ENCODE results near the gene SLC36A3. TPM values are rescaled to one million over a fixed set of nuclear protein-coding genes. Genes with fewer than 3 reads are reported as not detected.
A peak's percentile ranks its signal among the peaks of the same experiment; 100 is the strongest.
"Not testable (repeated sequence)": the region's sequence is repeated elsewhere in the genome, so short reads cannot be mapped to it uniquely, and the experiment has no call there.

Gene SLC36A3
- total and polyA plus RNA-seq, 7 donors = not detected

DNA sequence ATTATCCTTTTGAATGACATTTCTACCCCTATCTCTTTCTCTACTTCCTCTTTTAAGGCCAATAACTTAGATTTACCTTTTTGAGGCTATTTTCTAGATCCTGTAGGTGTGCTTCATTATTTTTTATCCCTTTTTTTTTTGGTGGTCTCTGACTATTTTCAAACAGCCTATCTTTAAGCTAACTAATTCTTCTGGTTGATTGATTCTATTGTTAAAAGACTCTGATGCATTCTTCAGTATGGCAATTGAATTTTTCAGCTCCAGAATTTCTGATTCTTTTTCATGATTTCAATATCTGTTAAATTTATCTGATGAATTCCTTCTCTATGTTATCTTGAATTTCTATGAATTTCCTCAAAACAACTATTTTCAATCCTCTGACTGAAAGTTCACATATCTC lies 7.4 kb upstream of the SLC36A3 start:
- Histone ChIP-seq H3K27ac (no peak overlapping the region), H3K4me1 (no peaks in the 10 kb centered on the region), H3K36me3 (no peaks in the 10 kb centered on the region), H3K27me3 (no peaks in the 10 kb centered on the region), H3K4me3 (no peak overlapping the region), H3K9me3 (peaks cover 0 to 2% (median 0%) of the 10 kb centered on the region in 4 donors)
- no peak for TF ChIP-seq POLR2A (IDR thresholded peaks at IDR 0.05)
- TF ChIP-seq EP300 (IDR thresholded peaks at IDR 0.05) = no peak
- no peak for TF ChIP-seq POLR2AphosphoS5 (IDR thresholded peaks at IDR 0.05)
- TF ChIP-seq, protein P1, sequence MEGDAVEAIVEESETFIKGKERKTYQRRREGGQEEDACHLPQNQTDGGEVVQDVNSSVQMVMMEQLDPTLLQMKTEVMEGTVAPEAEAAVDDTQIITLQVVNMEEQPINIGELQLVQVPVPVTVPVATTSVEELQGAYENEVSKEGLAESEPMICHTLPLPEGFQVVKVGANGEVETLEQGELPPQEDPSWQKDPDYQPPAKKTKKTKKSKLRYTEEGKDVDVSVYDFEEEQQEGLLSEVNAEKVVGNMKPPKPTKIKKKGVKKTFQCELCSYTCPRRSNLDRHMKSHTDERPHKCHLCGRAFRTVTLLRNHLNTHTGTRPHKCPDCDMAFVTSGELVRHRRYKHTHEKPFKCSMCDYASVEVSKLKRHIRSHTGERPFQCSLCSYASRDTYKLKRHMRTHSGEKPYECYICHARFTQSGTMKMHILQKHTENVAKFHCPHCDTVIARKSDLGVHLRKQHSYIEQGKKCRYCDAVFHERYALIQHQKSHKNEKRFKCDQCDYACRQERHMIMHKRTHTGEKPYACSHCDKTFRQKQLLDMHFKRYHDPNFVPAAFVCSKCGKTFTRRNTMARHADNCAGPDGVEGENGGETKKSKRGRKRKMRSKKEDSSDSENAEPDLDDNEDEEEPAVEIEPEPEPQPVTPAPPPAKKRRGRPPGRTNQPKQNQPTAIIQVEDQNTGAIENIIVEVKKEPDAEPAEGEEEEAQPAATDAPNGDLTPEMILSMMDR (IDR thresholded peaks at IDR 0.05) = no peak
- DNase-seq = no peak
- intact Hi-C loops (cut with DNase I) = loop anchor here (10.0 kb wide), 1 partner anchor 186 kb away; no protein-coding TSS in a partner anchor

DNA sequence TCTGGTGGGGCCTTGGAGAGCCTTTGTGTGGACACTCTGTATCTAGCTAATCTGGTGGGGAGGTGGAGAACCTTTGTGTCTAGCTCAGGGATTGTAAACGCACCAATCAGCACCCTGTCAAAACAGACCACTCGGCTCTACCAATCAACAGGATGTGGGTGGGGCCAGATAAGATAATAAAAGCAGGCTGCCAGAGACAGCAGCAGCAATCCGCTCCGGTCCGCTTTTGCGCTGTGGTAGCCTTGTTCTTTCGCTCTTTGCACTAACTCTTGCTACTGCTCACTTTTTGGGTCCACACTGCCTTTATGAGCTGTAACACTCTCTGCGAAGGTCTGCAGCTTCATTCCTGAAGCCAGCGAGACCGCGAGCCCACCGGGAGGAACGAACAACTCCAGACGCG lies 6.3 kb upstream of the SLC36A3 start:
- WGBS, 2 donors = 92 to 94% methylated on average over 15 of the region's 15 CpGs
- H3K36me3 ChIP-seq, H3K27me3 ChIP-seq, H3K27ac ChIP-seq, DNase-seq, H3K9me3 ChIP-seq, H3K4me1 ChIP-seq, H3K4me3 ChIP-seq: not testable (repeated sequence)
- intact Hi-C loops (cut with DNase I) = loop anchor here (10.0 kb wide), 1 partner anchor 185 kb away; no protein-coding TSS in a partner anchor

DNA sequence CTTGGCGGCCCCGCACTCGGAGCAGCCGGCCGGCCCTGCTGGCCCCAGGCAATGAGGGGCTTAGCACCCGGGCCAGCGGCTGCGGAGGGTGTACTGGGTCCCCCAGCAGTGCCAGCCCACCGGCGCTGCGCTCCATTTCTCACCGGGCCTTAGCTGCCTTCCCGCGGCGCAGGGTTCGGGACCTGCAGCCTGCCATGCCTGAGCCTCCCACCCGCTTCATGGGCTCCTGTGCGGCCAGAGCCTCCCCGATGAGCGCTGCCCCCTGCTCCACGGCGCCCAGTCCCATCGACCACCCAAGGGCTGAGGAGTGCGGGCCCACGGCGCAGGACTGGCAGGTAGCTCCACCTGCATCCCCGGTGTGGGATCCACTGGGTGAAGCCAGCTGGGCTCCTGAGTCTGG lies 5.7 kb upstream of the SLC36A3 start:
- DNase-seq; intact Hi-C loops (cut with DNase I): not testable (repeated sequence)
- WGBS, 2 donors = 98% methylated on average over 27 of the region's 27 CpGs

DNA sequence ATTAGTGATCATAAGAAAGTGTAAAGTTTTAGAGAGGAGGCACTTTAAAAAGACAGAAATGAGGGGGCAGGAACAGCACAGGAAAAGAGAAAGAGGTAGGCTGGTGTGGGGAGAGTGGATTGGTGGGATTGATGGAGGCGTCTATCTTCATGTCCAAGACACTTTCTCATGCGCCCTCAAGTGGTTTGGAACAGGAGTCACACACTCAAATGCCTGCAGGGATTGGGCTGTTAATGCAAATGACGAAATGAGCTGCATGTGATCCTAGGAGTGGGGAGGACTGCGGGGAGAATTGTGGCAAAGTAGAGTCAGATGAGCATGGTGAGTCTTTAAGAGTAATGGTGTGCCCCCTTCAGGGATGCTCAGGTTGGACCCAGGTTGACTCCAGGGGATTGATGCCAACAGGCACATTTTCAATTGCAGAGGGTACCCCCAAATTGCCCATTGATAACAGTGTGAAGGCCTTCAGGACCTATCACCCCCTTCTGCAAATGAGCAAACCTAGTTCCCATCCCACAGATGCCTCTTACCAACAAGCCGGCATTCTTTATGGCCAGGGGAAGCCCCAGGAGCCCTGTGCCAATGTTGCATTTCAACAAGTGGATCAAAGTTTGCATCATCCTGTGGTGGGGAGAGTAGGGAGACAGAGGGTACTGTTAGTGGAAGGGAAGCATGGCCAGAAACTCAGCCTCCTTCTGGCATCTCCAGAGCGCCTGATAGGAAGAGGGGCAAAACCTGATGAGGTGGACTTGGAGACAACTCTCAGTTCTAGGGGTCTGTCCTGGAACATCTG lies 5.3 kb downstream of the SLC36A3 start:
- intact Hi-C loops (cut with DNase I) = no loop called here
- no peak for DNase-seq
- Histone ChIP-seq H3K27me3 (no peaks in the 10 kb centered on the region), H3K27ac (no peak overlapping the region), H3K4me1 (no peaks in the 10 kb centered on the region), H3K9me3 (no peaks in the 10 kb centered on the region), H3K36me3 (no peaks in the 10 kb centered on the region), H3K4me3 (no peak overlapping the region)
- TF ChIP-seq, protein P1 (IDR thresholded peaks at IDR 0.05) = peak in 3 of 4 experiments; percentile 21 to 49 (median 25)
- no peak for TF ChIP-seq POLR2AphosphoS5 (IDR thresholded peaks at IDR 0.05)
- WGBS, 2 donors = 26 to 57% methylated on average over 6 of the region's 6 CpGs

More for the DNA sequence above, 5.7 kb upstream of the SLC36A3 start:
- not testable (repeated sequence) for H3K36me3 ChIP-seq, H3K27ac ChIP-seq, H3K9me3 ChIP-seq, H3K4me1 ChIP-seq, H3K4me3 ChIP-seq, H3K27me3 ChIP-seq

DNA sequence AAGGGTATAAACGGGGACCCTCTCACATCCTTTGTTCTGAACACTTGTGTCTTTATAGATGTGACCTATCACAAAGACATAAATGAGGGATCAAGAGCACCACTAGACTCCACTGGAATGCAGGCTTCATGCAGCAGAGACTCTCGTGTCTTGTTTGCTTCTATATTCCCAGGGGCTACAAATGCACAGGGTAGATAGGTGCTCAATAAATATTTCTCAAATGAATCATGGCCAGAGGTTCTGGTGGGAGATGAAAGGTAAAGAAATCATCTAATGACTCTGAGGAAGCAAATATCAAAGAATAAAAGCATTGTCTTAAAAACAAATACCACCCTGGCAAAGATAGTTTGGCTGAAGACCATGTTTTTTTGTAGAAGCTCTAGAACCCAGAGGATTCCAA lies 6.6 kb downstream of the SLC36A3 start:
- H3K9me3 ChIP-seq = no peaks in the 10 kb centered on the region
- no peak overlapping the region for H3K4me3 ChIP-seq
- 64 to 82% methylated on average over 2 of the region's 2 CpGs for WGBS, 2 donors
- no peaks in the 10 kb centered on the region for H3K27me3 ChIP-seq
- intact Hi-C loops (cut with DNase I) = no loop called here
- no peak for DNase-seq
- no peaks in the 10 kb centered on the region for H3K4me1 ChIP-seq
- H3K36me3 ChIP-seq = no peaks in the 10 kb centered on the region
- TF ChIP-seq, protein P1 (IDR thresholded peaks at IDR 0.05) = no peak
- TF ChIP-seq POLR2AphosphoS5 (IDR thresholded peaks at IDR 0.05) = no peak
- TF ChIP-seq POLR2A (IDR thresholded peaks at IDR 0.05) = no peak
- TF ChIP-seq EP300 (IDR thresholded peaks at IDR 0.05) = no peak
- no peak overlapping the region for H3K27ac ChIP-seq

DNA sequence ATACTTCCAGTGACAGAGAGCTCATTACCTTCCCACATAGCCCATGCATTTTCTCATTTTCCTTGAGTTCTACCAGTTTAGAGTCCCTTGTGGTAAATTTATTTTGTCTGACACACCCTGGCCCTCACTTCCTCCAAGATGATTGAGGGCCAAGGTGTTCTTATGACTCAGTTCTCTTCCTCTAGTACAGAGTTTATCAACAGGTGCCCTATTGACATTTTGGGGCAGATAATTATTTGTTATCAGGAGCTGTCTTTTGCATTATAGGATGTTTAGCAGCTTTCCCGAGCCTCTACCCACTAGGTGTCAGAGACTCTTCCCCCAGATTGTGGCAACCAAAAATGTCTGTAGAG lies 7.1 kb downstream of the SLC36A3 start:
- no peak overlapping the region for H3K27ac ChIP-seq
- intact Hi-C loops (cut with DNase I) = no loop called here
- 68 to 81% methylated on average over 1 of the region's 1 CpG for WGBS, 2 donors
- no peaks in the 10 kb centered on the region for H3K9me3 ChIP-seq
- no peak for TF ChIP-seq EP300 (IDR thresholded peaks at IDR 0.05)
- no peak for TF ChIP-seq POLR2AphosphoS5 (IDR thresholded peaks at IDR 0.05)
- TF ChIP-seq, protein P1 (IDR thresholded peaks at IDR 0.05) = no peak
- no peak for TF ChIP-seq POLR2A (IDR thresholded peaks at IDR 0.05)
- no peaks in the 10 kb centered on the region for H3K27me3 ChIP-seq
- DNase-seq = no peak
- no peaks in the 10 kb centered on the region for H3K4me1 ChIP-seq
- H3K36me3 ChIP-seq = no peaks in the 10 kb centered on the region
- no peak overlapping the region for H3K4me3 ChIP-seq
